Keratinocyte (primary cell): ENCODE results near the gene LARGE1.

Experiments
- CTCF ChIP-seq, 3 experiments: IDR thresholded peaks in 1 of 3; conservative IDR thresholded peaks in 1 of 3; optimal IDR thresholded peaks in 1 of 3; 2 replicates in 2 of 3; 3 replicates in 1 of 3; pipeline versions ENCODE3 to v1.5.1; 2011; ENCODE audit warnings: low read length in 3 of 3, mild to moderate bottlenecking in 3 of 3, moderate library complexity in 2 of 3, control low read depth in 1 of 3, inconsistent platforms in 1 of 3; ENCODE audit not compliant: insufficient read depth in 2 of 3; ENCODE audit errors: extremely low read depth in 1 of 3
- EZH2 ChIP-seq: IDR thresholded peaks from one replicate; pipeline ENCODE4 v1.6.1; 2012; ENCODE audit warnings: inconsistent platforms, mild to moderate bottlenecking, low read length, moderate library complexity

GRCh38 chr22:33653532-33654063, 266.7 kb downstream of the LARGE1 start:
- no peak for TF ChIP-seq EZH2
- no peak for TF ChIP-seq CTCF (optimal IDR thresholded peaks at IDR 0.05 in 1 of 3, IDR thresholded peaks at IDR 0.05 in 1 of 3, conservative IDR thresholded peaks at IDR 0.05 in 1 of 3; ENCODE audit: extremely low read depth in 1 of 3, insufficient read depth in 2 of 3, low read length in 3 of 3)
